ENCODE results near the gene MGLL.

Gene MGLL

DNA sequence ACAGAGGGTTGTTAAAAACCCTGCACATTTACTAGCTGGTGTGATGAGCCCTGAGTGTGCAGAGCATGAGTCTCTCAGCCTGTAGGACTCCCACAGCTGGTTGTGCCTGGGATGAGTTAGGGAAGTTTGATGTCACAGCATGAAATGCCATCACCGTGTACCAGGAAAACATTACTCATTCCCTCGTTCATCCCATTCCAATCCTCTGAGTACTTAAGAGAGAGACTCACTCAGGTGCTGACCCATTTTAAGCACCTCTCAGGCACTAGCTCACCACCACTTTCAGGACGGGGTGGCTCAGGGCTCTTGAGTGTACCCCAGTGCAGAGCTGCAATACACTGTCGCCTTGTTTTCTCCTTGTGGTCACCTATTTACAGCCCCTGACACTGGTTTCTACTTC lies 18.7 kb downstream of the MGLL start:
- no peaks in the 10 kb centered on the region for H3K9me3 ChIP-seq (ENCODE audit: control insufficient read depth, low read length)
- no peak overlapping the region for H3K4me3 ChIP-seq (ENCODE audit: low read length)
- H3K9ac ChIP-seq (ENCODE audit: low read length): no peak overlapping the region
- peaks cover 19% of the 10 kb centered on the region for H3K4me1 ChIP-seq (ENCODE audit: control insufficient read depth, insufficient read depth, low read length)
- H3K27me3 ChIP-seq (ENCODE audit: control insufficient read depth, insufficient read depth, low read length): no peaks in the 10 kb centered on the region
- peaks cover 2% of the 10 kb centered on the region for H3K36me3 ChIP-seq (ENCODE audit: control insufficient read depth, insufficient read depth, low read length)

GRCh38 chr3:127802606-127803005 lies 19.7 kb downstream of the MGLL start:
- H3K36me3 ChIP-seq (ENCODE audit: control insufficient read depth, insufficient read depth, low read length): no peaks in the 10 kb centered on the region
- H3K9ac ChIP-seq (ENCODE audit: low read length): no peak overlapping the region
- H3K9me3 ChIP-seq (ENCODE audit: control insufficient read depth, low read length): no peaks in the 10 kb centered on the region
- H3K4me1 ChIP-seq (ENCODE audit: control insufficient read depth, insufficient read depth, low read length): peaks cover 19% of the 10 kb centered on the region
- no peaks in the 10 kb centered on the region for H3K27me3 ChIP-seq (ENCODE audit: control insufficient read depth, insufficient read depth, low read length)
- H3K4me3 ChIP-seq (ENCODE audit: low read length): no peak overlapping the region

DNA sequence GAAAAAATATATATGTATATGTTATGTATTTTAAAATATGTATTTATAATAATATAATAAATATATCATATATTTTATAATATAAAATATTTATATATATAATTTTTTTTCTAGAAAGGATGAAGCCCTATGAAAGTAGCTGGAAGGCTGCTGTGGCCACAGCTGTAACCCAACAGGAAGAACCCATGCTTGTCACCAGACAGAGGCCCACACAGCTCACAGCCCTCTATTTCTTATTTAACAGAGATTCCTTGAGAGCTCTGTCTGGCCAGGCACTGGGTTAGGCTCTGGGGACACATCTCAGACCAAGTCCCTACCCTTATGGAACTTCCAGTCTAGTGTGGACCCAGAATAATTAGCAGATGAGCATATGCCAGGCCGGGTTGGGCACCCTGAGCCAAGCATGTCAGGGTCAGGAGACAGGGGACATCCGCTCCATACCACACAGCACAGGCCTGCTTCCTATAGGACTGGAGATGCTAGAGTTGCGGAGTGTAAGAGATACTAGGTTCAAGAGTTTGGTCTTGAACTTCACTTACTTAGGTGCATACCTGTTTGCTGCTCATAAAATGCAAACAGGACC lies 20.5 kb downstream of the MGLL start:
- H3K4me3 ChIP-seq (ENCODE audit: low read length): no peak overlapping the region
- no peaks in the 10 kb centered on the region for H3K9me3 ChIP-seq (ENCODE audit: control insufficient read depth, low read length)
- peaks cover 19% of the 10 kb centered on the region for H3K4me1 ChIP-seq (ENCODE audit: control insufficient read depth, insufficient read depth, low read length)
- H3K9ac ChIP-seq (ENCODE audit: low read length): no peak overlapping the region
- no peaks in the 10 kb centered on the region for H3K27me3 ChIP-seq (ENCODE audit: control insufficient read depth, insufficient read depth, low read length)
- no peaks in the 10 kb centered on the region for H3K36me3 ChIP-seq (ENCODE audit: control insufficient read depth, insufficient read depth, low read length)

GRCh38 chr3:127800508-127800907 lies 21.8 kb downstream of the MGLL start:
- Histone ChIP-seq H3K4me1 (ENCODE audit: control insufficient read depth, insufficient read depth, low read length) (peaks cover 19% of the 10 kb centered on the region), H3K27me3 (ENCODE audit: control insufficient read depth, insufficient read depth, low read length) (no peaks in the 10 kb centered on the region), H3K9ac (ENCODE audit: low read length) (no peak overlapping the region), H3K36me3 (ENCODE audit: control insufficient read depth, insufficient read depth, low read length) (no peaks in the 10 kb centered on the region), H3K9me3 (ENCODE audit: control insufficient read depth, low read length) (no peaks in the 10 kb centered on the region), H3K4me3 (ENCODE audit: low read length) (no peak overlapping the region)

GRCh38 chr3:127799476-127800222 lies 22.7 kb downstream of the MGLL start:
- H3K36me3 ChIP-seq (ENCODE audit: control insufficient read depth, insufficient read depth, low read length): no peaks in the 10 kb centered on the region
- H3K4me1 ChIP-seq (ENCODE audit: control insufficient read depth, insufficient read depth, low read length): peaks cover 19% of the 10 kb centered on the region
- no peak overlapping the region for H3K9ac ChIP-seq (ENCODE audit: low read length)
- no peak overlapping the region for H3K4me3 ChIP-seq (ENCODE audit: low read length)
- no peaks in the 10 kb centered on the region for H3K27me3 ChIP-seq (ENCODE audit: control insufficient read depth, insufficient read depth, low read length)
- no peaks in the 10 kb centered on the region for H3K9me3 ChIP-seq (ENCODE audit: control insufficient read depth, low read length)

DNA sequence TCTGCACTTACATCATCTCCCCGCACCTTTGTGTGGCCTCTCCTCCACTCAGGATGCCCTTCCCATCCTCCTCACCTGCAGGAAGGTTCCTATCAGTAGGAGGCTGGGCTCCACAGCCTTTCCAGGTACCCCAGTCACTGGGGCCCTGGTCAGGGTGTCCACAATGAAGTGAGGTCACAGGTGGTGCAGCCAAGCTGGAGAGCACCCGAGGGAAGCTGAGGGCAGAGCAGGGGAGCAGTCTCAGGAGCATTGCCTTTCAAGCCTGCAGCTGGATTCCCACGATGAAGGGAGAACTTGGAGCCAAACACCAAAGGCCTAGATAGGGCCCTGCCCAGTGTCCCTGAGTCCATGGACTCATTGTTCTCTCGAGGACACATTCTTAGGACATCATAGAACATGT lies 23.6 kb downstream of the MGLL start:
- Histone ChIP-seq H3K27me3 (ENCODE audit: control insufficient read depth, insufficient read depth, low read length) (no peaks in the 10 kb centered on the region), H3K4me1 (ENCODE audit: control insufficient read depth, insufficient read depth, low read length) (peaks cover 19% of the 10 kb centered on the region), H3K9ac (ENCODE audit: low read length) (no peak overlapping the region), H3K36me3 (ENCODE audit: control insufficient read depth, insufficient read depth, low read length) (no peaks in the 10 kb centered on the region), H3K9me3 (ENCODE audit: control insufficient read depth, low read length) (no peaks in the 10 kb centered on the region), H3K4me3 (ENCODE audit: low read length) (no peak overlapping the region)

GRCh38 chr3:127796831-127797150 lies 25.5 kb downstream of the MGLL start:
- no peaks in the 10 kb centered on the region for H3K27me3 ChIP-seq (ENCODE audit: control insufficient read depth, insufficient read depth, low read length)
- no peak overlapping the region for H3K9ac ChIP-seq (ENCODE audit: low read length)
- peaks cover 22% of the 10 kb centered on the region for H3K4me1 ChIP-seq (ENCODE audit: control insufficient read depth, insufficient read depth, low read length)
- H3K36me3 ChIP-seq (ENCODE audit: control insufficient read depth, insufficient read depth, low read length): no peaks in the 10 kb centered on the region
- no peaks in the 10 kb centered on the region for H3K9me3 ChIP-seq (ENCODE audit: control insufficient read depth, low read length)
- no peak overlapping the region for H3K4me3 ChIP-seq (ENCODE audit: low read length)

DNA sequence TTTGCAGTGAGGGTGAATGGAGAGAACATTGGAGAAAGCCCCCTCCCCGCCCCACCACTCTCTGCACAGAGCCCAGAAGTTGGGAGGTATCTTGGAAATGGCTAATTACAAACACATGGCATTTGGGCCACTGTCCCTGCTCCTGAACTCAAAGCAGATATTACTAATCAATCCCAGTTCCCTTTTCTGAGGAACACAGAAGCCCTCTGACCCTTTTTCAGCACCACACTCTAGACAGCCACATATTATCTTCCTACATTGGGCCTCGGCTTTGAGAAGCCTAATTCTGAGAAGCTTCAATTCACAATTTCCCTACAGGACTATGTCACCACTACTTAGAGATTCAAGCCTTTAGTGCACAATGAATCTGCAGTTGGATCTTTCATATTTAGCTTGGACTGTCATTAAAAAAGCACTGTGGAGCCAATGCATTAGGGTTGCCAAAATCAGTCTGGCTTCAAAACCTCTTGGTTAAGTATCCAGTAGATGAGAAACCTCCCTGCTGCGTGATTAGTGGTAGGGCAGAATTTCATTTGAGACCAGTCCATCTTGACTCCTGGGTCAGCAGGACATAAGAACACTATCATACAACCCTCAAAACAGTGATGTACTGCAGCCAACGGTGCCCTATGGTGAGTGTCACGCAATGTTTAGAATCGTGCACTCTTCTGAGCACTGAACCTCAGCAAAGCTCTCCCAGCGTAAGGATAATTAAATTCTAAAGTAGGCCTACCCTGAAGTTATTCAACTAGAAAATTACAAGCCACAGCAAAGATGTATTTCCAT lies 26.1 kb downstream of the MGLL start:
- H3K4me3 ChIP-seq (ENCODE audit: low read length): no peak overlapping the region
- H3K36me3 ChIP-seq (ENCODE audit: control insufficient read depth, insufficient read depth, low read length): no peaks in the 10 kb centered on the region
- H3K27me3 ChIP-seq (ENCODE audit: control insufficient read depth, insufficient read depth, low read length): no peaks in the 10 kb centered on the region
- H3K9ac ChIP-seq (ENCODE audit: low read length): no peak overlapping the region
- no peaks in the 10 kb centered on the region for H3K9me3 ChIP-seq (ENCODE audit: control insufficient read depth, low read length)
- H3K4me1 ChIP-seq (ENCODE audit: control insufficient read depth, insufficient read depth, low read length): peaks cover 23% of the 10 kb centered on the region

- H3K4me3 ChIP-seq (ENCODE audit: low read length): no peak overlapping the region
Observed at GRCh38 chr3:127794972-127795371, 27.3 kb downstream of the MGLL start.

DNA sequence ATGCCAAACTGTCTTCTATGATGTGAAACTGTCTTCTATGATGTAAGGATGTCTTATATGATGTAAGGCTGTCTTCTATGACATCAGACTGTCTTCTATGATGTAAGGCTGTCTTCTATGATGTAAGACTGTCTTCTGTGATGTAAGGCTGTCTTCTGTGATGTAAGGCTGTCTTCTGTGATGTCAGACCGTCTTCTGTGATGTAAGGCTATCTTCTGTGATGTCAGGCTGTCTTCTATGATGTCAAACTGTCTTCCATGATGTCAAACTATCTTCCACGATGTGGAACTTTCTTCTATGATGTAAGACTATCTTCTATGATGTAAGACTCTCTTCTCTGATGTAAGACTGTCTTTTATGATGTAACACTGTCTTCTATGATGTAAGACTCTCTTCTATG lies 27.9 kb downstream of the MGLL start:
- H3K27me3 ChIP-seq (ENCODE audit: control insufficient read depth, insufficient read depth, low read length): no peaks in the 10 kb centered on the region
- no peaks in the 10 kb centered on the region for H3K9me3 ChIP-seq (ENCODE audit: control insufficient read depth, low read length)
- H3K4me1 ChIP-seq (ENCODE audit: control insufficient read depth, insufficient read depth, low read length): peaks cover 25% of the 10 kb centered on the region
- H3K36me3 ChIP-seq (ENCODE audit: control insufficient read depth, insufficient read depth, low read length): no peaks in the 10 kb centered on the region
- no peak overlapping the region for H3K9ac ChIP-seq (ENCODE audit: low read length)
- H3K4me3 ChIP-seq (ENCODE audit: low read length): no peak overlapping the region

More at GRCh38 chr3:127794972-127795371, 27.3 kb downstream of the MGLL start:
- Histone ChIP-seq H3K9ac (ENCODE audit: low read length) (no peak overlapping the region), H3K36me3 (ENCODE audit: control insufficient read depth, insufficient read depth, low read length) (no peaks in the 10 kb centered on the region), H3K9me3 (ENCODE audit: control insufficient read depth, low read length) (no peaks in the 10 kb centered on the region), H3K27me3 (ENCODE audit: control insufficient read depth, insufficient read depth, low read length) (no peaks in the 10 kb centered on the region), H3K4me1 (ENCODE audit: control insufficient read depth, insufficient read depth, low read length) (peaks cover 24% of the 10 kb centered on the region)

- H3K9me3 ChIP-seq (ENCODE audit: control insufficient read depth, low read length): no peaks in the 10 kb centered on the region
- no peaks in the 10 kb centered on the region for H3K27me3 ChIP-seq (ENCODE audit: control insufficient read depth, insufficient read depth, low read length)
- no peaks in the 10 kb centered on the region for H3K36me3 ChIP-seq (ENCODE audit: control insufficient read depth, insufficient read depth, low read length)
- H3K4me3 ChIP-seq (ENCODE audit: low read length): no peak overlapping the region
- no peak overlapping the region for H3K9ac ChIP-seq (ENCODE audit: low read length)
- H3K4me1 ChIP-seq (ENCODE audit: control insufficient read depth, insufficient read depth, low read length): peaks cover 30% of the 10 kb centered on the region
Observed at GRCh38 chr3:127792541-127793292, 29.6 kb downstream of the MGLL start.
